GM23338 (cell line): ENCODE data around the gene ABCG2. TPM values are rescaled to one million over a fixed set of nuclear protein-coding genes. Genes with fewer than 3 reads are reported as not detected.

Source experiments
- CREB1 ChIP-seq: fragments of 250-450 bp; sonication (Bioruptor Pico); IDR thresholded peaks from 2 replicates; pipeline ENCODE4 v1.5.0; 2020; ENCODE audit warnings: low read depth, mild to moderate bottlenecking, moderate library complexity
- EZH2 ChIP-seq: fragments of 200-600 bp; sonication (generic); IDR thresholded peaks from one replicate; pipeline ENCODE4 v1.8.0; 2017; ENCODE audit warnings: antibody characterized with exemption, mild to moderate bottlenecking, low read depth; ENCODE audit not compliant: unreplicated experiment
- EZH2phosphoT487 ChIP-seq: fragments of 200-600 bp; sonication (generic); IDR thresholded peaks from one replicate; pipeline ENCODE4 v1.8.1; 2018; ENCODE audit warnings: antibody characterized with exemption; ENCODE audit not compliant: unreplicated experiment
- JUNB ChIP-seq: IDR thresholded peaks from one replicate; pipeline ENCODE4 v1.6.1; 2016; ENCODE audit warnings: antibody characterized with exemption; ENCODE audit not compliant: unreplicated experiment
- NANOG ChIP-seq: IDR thresholded peaks from 2 replicates; pipeline ENCODE4 v1.6.1; 2016; ENCODE audit warnings: antibody characterized with exemption, borderline replicate concordance
- REST ChIP-seq: IDR thresholded peaks from one replicate; pipeline ENCODE4 v1.6.1; 2018; ENCODE audit warnings: antibody characterized with exemption; ENCODE audit not compliant: unreplicated experiment
- STAT1 ChIP-seq: IDR thresholded peaks from one replicate; pipeline ENCODE4 v1.6.1; 2016; ENCODE audit warnings: antibody characterized with exemption; ENCODE audit not compliant: unreplicated experiment
- ZNF114 ChIP-seq: fragments of 250-450 bp; sonication (Bioruptor Pico); IDR thresholded peaks from 2 replicates; pipeline ENCODE4 v1.5.0; 2020; ENCODE audit warnings: mild to moderate bottlenecking, moderate library complexity
- ZNF462 ChIP-seq: fragments of 250-450 bp; sonication (Bioruptor Pico); IDR thresholded peaks from 2 replicates; pipeline ENCODE4 v1.5.0; 2020; ENCODE audit warnings: mild to moderate bottlenecking, moderate library complexity
- polyA plus RNA-seq: library from polyadenylated mRNA; unstranded; fragments of >200 nt; fragmentation: Nextera tagmentation; extraction: Ambion mirVana; gene quantifications from 2 replicates; pipeline ENCODE4 v1.2.1, GENCODE V29; 2016
- total RNA-seq: library from RNA; depleted of rRNA; stranded (reverse); fragments of >200 nt; shearing (Covaris generic); gene quantifications from 2 replicates; pipeline ENCODE4 v1.2.3, GENCODE V29; 2014

The ABCG2 gene
- total and polyA plus RNA-seq, 2 experiments from 2014 or later = 1.5 to 10.6 TPM

- TF ChIP-seq ZNF462 (CRISPR knock-in tag) = no peak
- TF ChIP-seq EZH2 = no peak
- TF ChIP-seq JUNB = no peak
- no peak for TF ChIP-seq STAT1
- TF ChIP-seq NANOG = no peak
- TF ChIP-seq ZNF114 = no peak
- no peak for TF ChIP-seq EZH2phosphoT487
- TF ChIP-seq CREB1 (CRISPR knock-in tag) = no peak
- no peak for TF ChIP-seq REST
These were observed 49.1 kb downstream of the ABCG2 start (continued) for GRCh38 chr4:88109123-88109881.
